HG03175 (cell line): ENCODE measurements around the gene DACH1.
A peak's percentile ranks its signal among the peaks of the same experiment; 100 is the strongest.
"Not testable (repeated sequence)": the region's sequence is repeated elsewhere in the genome, so short reads cannot be mapped to it uniquely, and the experiment has no call there.

ENCODE experiments used
- ATAC-seq: cut with Tn5 transposase; IDR thresholded peaks from one replicate; pipeline ENCODE4 v1.9.1; 2021; ENCODE audit warnings: mild to moderate bottlenecking, moderate library complexity; ENCODE audit not compliant: unreplicated experiment

Gene DACH1

DNA sequence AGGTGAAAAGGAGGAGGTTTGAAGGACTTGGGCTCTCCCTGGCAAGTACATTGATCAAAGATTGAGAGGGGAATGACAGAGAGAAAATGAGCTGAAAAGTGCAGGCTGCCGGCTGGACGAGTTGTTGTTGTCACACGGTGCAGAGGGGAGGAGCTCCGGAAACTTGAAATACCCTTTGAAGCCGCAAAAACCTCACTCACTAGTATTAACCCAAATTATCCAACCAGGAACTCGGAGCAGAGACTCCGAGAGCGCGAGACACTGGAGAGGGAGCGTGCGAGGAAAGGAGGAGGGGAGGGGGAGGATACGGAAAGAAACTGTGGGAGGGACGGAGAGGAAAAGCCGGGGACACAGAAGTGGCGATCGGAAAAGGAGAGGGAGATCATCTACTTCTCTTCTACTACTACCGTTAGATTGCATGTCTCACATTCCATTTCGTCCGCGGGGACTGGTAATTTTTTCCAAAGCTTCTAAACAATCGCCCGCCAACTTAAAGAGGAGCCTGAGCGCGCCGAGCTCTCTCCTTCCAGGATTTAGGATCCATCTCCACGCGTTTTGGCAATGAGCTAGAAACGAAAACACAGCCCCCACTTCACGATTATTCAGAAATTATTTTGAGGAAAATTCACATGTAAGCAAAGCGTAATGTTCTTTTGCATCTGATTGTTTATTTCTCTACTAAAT is at the start of gene DACH1:
Gene DACH1, minus strand, starts transcription at position 74 of the 684 bp plus-strand sequence.
- ATAC-seq = peak; percentile 55

DNA sequence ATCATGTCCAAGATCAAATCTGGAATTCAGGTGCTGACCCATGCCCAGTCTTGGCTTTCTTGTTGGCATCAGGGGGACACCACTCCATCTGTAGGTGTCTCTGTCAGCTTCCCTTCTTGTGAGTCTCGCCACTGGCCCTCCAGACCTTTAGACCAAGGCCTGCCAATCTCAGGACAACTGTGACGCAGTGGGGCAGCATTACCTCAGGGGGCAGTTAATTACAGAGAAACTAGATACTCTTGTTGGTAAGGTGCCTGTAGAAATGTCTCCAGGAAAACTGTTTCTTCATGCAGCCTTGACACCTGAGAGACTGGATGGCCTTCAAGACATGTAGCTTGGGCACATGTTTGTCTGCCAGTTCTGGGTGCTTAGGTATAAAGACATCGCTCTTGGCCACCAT is 46.7 kb upstream of the DACH1 start:
- ATAC-seq = no peak

DNA sequence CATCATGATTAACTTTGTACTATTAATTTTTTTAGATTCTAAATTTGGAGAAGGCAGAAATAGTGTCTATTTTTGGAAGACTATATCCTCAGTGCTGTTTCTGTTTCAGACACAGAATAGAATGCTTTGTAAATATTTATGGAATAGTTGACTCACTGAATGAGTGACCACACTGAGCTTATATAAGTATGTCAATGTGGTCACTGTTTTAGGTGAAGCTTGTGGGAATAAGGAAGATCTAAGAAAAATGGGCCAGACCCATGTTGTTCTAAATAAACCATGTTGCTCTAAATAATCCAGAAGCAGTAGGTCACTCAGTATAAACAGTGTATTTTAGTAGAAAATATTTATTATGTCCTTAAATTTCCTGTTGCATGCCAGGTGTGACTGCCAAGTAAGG is 45.5 kb upstream of the DACH1 start:
- no peak for ATAC-seq

DNA sequence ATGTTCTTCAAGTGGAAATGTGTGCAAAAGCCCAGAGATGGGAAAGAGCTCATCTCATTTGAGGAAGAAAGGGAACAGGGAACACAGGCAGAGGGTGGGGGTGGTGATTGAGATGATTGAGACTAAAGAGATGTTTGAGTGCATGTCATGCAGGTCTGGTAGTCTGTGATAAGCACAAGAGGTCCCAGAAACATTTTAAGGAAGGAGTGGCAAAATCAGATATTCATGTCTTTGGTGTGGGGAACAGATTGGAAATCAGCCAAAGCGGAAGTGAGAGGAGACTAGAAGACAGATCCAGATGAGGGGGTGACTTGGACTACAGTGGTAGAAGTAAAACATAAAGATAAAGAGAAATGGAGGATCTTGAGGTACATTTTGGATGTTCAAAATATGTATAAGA is 39.4 kb upstream of the DACH1 start:
- no peak for ATAC-seq

DNA sequence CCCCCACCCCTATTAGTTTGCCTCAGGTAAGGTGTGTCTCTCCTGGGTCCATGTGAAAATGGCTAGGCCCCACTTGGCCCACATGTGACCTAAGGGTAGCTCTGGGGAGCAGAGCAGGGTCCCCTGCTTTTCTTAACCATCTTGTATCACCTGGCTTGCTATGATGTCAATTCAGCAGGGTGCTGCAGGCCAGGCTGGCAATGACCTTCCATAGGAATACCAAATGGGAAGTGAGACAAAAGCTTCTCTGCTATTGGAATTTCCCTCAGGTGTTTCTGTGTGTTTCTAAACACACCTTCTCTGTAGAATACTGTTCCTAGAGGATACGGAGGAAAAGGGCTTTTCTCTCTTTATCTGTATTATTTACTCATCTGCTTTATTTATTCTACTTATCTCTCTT is 35.7 kb upstream of the DACH1 start:
- ATAC-seq = no peak

DNA sequence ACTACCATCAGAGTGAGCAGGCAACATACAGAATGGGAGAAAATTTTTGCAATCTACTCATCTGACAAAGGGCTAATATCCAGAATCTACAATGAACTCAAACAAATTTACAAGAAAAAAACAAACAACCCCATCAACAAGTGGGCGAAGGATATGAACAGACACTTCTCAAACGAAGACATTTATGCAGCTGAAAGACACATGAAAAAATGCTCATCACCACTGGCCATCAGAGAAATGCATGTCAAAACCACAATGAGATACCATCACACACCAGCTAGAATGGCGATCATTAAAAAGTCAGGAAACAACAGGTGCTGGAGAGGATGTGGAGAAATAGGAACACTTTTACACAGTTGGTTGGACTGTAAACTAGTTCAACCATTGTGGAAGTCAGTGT is 26.5 kb upstream of the DACH1 start:
- ATAC-seq = not testable (repeated sequence)

DNA sequence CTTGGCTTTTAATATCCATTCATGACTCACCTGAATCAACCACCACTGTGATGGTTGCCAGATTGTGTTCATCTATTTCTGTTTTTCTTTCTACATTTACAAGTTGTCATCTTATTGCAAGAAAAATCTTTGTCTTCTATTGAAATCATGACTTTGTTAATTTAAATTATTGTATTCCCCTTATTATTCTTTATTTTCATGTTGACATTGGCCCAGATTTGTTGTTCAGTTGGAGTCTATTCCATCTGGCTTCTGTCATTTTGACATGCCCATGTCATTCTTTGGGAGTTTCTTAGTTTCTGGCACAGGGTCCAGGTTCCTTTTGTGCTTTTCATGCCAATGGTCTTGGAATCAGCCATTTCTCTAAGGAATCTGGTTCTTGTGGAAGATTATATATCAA is 19.9 kb upstream of the DACH1 start:
- ATAC-seq = no peak

DNA sequence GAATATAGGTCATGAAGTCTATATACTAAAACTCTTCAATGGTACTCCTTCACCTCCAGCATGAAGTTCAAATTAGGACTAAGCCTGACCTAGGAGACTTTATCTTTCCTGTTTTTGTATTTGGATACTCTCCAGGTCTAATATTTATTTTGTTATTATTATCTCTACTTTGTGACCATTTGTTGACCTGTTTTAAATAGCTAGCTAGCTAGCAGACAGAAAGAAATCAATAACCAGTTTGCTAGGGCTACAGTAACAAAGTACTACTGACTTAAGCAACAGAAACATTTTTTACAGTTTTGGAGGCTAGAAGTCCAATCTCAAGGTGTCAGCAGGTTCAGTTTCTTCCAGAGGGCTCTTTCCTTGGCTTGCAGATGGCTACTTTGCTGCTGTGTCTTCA is 15.1 kb upstream of the DACH1 start:
- ATAC-seq = no peak

DNA sequence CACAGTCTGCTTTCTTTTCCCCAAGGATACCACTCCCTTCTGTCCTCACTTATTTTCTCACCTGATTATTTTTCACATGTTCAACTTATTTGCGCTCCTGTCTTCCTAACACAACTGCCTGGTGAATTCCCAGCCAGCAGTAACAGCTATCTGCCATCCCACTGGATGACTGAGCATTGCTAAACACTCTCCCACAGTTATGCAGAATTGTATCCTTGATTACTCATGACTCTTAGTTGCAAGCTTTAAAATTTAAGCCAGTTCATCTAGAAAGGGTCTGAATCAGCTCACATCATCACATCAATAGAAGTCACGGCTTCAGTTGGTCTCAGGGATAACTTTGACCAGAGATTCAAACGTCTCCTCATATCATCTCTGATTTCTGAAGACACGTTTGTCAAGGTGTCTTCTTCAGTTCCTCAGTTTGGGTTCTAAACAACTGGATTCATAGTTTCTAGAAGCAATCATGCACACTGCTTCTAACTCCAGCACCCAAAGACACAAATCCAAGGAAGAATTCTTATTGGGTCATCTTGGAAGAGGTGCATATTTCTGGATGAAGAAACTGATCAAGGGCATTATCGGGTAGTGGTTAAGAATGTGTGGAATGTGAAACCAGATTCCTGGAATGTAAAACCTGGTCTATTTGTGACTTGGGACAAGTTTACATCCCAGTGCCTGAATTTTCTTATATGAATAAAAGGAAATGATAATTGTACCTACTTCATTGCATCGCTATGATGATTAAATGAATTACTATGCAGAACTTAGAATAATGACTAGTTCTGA is 13.9 kb upstream of the DACH1 start:
- no peak for ATAC-seq

DNA sequence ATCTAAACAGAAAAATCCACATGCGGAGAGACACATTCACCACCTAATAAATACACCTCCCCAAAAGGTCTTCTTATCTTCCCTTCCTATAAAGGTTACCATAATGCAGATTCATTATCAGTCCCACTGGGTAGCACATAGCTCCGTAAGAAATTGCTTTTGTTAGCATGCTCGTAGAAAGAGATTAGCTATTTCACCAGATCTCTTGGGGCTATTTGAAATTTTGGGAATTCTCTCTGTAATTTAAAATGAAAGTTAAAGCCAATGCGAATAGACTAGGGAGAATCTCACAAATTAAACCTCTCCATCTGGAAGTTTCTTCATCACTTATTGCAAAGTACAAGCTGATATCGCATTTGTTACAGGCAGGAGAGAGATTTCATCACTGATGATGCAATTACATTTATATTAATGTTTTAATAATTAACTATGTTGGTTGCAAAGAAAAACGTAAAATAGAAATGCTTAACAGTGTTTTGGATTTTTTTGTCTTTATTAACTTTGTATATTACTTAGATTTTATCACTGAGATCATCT is 12.9 kb upstream of the DACH1 start:
- no peak for ATAC-seq

DNA sequence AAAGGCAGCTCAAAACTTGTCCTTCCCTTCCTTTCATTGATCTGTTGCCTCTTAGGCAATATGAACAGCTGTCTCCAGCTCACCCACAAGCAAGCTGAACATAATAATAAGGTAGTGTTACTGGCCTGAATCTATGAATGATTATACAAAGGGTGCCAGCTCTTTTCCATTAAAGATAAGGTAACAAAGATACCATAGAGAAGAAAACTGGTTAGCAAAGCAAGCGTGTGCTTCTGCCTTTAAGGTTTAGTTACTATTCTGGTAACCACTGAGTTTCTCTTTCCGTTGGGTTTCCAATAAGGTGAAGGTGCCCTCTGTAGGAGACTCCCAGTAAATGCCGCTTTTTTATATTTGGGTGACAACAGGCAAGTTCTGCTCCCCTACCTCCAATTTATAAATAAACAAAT is 12.1 kb upstream of the DACH1 start:
- ATAC-seq = peak; percentile 92

DNA sequence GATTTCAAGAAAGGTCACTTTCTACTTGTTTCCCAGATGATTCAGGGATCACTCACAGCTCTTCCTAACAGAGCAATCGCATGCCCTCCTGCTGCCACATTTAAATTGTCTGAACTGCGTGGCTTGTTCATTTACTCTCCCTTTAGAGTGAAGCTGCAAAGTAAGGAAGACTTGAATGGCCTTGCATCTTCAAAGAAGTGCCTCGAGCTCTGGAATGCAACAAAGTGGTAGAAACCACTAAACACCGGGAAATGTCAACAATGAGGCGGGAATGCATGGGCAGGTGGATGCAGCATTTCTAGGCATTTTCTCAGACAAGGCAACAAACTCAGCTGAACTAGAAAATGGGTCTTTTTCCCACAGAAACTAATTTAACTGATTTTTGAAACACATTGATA is 10.3 kb upstream of the DACH1 start:
- ATAC-seq = no peak

DNA sequence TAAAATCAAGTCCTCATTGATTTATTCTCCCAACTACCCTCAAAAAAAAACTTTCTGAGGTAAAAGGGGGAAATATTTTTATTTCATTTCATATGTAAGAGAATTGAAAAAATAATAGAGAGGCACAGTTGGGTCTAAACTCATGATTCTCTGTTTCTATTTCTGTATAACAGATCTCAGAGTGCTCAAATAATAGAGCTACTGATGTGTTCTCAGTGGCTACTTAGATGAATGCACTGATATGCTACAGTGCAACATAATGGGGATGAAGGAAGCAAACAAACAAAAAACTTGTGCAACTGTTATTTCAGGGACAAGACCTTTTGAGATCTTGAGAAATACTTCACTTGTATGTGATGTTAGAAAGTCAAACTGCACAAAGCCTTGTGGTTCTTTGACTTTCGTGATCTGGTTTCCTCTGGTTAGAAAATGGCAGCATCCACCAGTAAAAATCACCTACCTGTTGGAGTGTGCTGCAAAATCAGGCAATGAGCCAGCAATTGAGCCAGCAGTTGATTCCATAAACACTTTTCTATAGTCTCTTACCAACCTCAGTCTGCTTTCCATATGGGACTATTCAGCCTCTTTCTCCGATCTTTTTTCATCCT is 9.7 kb upstream of the DACH1 start:
- no peak for ATAC-seq

DNA sequence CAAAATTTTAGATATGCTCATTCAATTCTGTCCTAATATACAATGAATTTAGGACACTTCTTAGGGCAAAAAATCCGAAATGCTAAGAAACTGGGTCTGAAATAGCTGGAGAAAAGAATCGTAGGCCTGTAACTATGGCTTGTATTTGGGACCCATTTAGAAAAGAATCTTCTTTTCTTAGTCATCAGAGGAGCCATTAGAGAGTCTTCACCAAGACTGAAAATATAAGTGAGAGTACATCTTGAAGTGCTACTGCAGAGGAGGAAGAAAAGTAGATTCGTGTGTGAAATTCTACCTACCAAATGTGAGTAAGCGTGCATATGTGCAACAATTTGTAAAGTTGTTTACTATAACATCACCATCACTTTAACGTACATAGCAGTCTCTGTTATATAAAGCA is 8.8 kb upstream of the DACH1 start:
- no peak for ATAC-seq

DNA sequence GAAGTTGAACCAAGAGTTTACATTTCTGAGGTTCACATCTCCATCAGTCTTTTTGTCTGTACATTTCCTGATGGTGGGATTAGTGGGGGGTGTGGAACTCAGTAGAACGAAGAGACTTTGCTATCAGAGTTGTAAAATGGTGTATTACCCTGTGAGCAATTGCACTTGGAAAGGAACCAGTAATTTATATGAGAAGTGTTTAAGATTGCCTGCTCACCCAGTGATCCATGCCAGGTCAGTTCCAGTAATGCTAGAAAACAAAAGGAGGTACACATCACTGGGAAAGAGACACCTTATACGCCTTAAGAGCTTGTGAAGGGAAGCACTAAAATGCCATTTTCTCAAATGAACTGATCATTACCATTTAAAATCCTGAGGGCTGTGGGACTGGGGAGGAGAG is 7.5 kb upstream of the DACH1 start:
- ATAC-seq = no peak

DNA sequence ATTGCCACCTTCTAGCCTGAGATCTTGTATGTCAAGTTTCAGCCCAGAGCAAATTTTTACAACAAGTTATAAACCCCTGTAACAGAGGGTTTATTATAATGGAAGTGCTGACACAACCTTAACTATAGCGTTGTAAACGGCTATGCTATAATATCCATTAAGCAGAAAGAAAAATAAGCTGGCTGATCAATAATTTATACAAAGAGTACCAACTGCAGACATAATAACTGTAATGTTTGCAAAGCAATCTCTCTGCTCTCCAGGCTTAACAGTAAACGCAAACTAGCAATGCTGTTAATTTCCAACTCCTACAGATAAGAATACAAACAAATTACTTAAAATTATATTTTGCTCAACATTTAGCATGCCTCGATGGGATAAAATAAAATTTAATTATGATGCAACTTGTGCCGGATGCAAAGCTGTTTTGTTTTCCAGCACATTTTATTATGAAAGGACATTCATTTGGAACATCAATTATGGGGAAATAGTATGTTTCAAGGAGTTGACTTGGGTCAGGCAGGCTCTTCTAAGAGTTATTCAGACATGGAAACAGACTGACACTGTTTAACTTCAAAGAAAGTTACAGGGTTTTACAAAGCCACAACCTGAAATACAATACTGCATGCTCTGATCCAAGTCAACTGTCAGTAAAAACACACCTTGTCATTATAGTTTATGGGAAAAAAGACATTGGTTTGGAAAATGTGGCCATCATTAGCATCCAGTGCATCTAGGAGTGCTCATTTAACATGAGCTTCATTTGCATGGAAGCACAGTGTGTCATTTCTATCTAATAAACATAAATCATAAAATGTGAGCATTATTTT is 6.6 kb upstream of the DACH1 start:
- ATAC-seq = no peak

DNA sequence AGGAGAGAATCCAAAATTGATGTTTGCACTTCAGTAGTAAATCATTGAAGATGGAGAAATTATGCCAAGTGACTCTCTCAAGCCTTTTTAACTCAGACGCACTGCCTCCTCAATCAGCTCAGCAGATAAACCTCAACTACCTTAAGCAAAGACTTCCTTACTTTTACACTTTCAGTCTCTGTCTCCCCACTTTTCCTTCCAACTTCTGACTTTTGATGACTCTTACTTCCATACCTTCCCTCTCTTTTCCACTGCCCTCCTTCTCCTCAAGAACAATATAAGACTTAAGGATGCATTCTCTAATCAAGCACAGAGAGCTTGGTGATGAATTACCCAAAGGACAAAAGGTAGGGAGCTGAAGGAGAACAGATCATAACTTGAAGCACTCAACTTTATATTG is 4.8 kb upstream of the DACH1 start:
- ATAC-seq = no peak

DNA sequence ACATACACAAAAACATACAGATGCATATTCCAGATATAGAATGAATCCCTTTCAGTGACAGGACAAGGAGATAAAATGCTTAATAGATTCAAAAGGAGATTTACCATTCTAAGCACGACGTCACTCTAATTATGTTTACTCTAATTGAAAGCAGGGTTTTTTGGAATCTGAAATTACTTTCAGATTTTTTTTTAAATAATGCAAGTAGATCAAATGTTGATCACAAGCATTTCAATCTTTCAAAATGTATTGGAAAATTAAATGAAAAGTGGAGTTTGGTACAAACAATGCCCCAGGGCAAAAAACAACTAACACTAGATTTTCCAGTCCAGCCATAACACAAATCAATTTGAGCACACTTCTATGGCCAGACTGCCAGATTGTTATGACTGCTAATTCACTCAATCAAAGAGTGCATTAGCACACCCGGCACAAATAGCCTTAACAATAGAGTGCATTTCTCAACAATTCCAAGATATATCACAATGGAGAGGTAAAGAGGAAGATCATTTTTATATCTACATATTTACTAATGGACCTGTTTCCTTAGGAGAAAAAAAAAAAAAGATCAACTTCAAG is 4.3 kb upstream of the DACH1 start:
- no peak for ATAC-seq

DNA sequence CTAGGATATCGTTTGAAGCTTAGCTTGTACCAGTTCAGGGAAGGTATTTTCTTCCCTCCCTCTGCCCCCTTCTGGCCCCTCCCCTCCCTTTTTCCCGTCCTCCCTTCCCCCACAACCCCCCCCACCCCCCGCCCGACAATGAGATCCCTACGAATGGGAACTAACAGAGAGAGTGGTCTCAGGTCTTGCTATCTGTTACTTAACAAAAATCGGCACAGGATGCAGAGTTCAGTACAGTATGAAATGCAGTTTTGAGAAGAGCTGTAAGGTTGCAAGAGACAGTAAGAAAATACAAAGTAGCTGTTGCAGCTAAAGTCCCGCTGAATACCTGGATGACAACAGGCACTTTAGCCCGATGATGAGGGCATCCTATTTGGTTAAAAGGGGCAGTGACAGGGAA is 3.1 kb upstream of the DACH1 start:
- no peak for ATAC-seq

DNA sequence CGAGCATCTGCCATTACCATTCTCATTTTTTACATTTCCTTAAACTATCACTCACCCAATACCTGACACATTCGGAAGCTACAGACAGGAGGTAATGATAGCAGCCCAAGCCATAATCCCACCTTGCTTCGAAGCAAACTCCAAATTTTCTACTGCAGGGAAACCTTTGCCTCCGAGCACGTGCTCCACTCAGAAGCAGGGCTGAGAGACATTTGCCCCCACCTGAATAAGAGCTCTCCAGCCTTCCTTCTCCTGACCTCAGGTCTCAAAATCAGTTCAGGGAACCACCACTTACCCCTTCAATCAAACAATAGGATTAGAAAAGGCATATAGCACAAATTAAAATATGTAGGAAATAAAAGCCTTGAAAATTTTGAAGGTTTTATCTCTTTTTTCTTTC is 2.3 kb upstream of the DACH1 start:
- no peak for ATAC-seq
